HepG2 (cell line): ENCODE results near the gene LRRC45. TPM values are rescaled to one million over a fixed set of nuclear protein-coding genes. Genes with fewer than 3 reads are reported as not detected.

Experiments
- AKAP8 ChIP-seq: sonication (generic); formaldehyde crosslinking; IDR thresholded peaks from 2 replicates; pipeline ENCODE4 v1.5.1; 2020; ENCODE audit warnings: mild to moderate bottlenecking, missing genetic modification reagents
- ATF7-NPFF ChIP-seq: sonication (generic); formaldehyde crosslinking; IDR thresholded peaks from 2 replicates; pipeline ENCODE4 v1.8.1; 2023; ENCODE audit warnings: mild to moderate bottlenecking, low read depth, missing genetic modification reagents, moderate library complexity
- CCDC6 ChIP-seq: sonication (generic); formaldehyde crosslinking; IDR thresholded peaks from 2 replicates; pipeline ENCODE4 v1.8.1; 2022; ENCODE audit warnings: mild to moderate bottlenecking, missing genetic modification reagents, moderate library complexity
- GLI4 ChIP-seq: sonication (generic); formaldehyde crosslinking; IDR thresholded peaks from 2 replicates; pipeline ENCODE4 v1.5.1; 2020; ENCODE audit warnings: missing genetic modification reagents, mild to moderate bottlenecking, moderate library complexity, borderline replicate concordance
- ISX ChIP-seq: sonication (generic); formaldehyde crosslinking; conservative IDR thresholded peaks from 2 replicates; pipeline ENCODE4 v1.5.0; 2020; ENCODE audit warnings: missing genetic modification reagents
- KDM6A ChIP-seq: IDR thresholded peaks from 2 replicates; pipeline ENCODE4 v1.6.1; 2016; ENCODE audit warnings: low read depth
- MIER3 ChIP-seq: IDR thresholded peaks from 2 replicates; pipeline ENCODE4 v1.6.1; 2016; ENCODE audit warnings: missing compliant biosample characterization, borderline replicate concordance
- PRMT3 ChIP-seq: sonication (generic); formaldehyde crosslinking; IDR thresholded peaks from 2 replicates; pipeline ENCODE4 v1.8.1; 2022; ENCODE audit warnings: low read depth, mild to moderate bottlenecking, moderate library complexity, missing genetic modification reagents, borderline replicate concordance
- RBFOX2 ChIP-seq: fragments of 200-400 bp; formaldehyde crosslinking; IDR thresholded peaks from 2 replicates; pipeline ENCODE4 v1.6.1; 2017; ENCODE audit warnings: low read depth, mild to moderate bottlenecking, low read length
- RXRA ChIP-seq: sonication (generic); formaldehyde crosslinking; IDR thresholded peaks from 2 replicates; pipeline ENCODE4 v1.5.1; 2020; ENCODE audit warnings: missing genetic modification reagents
- SOX13 ChIP-seq, 3 experiments: fragments of 450-650 bp in 1 of 3; sonication (generic) in 1 of 3; formaldehyde crosslinking in 1 of 3; IDR thresholded peaks in 2 of 3; conservative IDR thresholded peaks in 1 of 3; 2 replicates each; pipeline versions ENCODE4 v1.5.0 to v1.6.1; 2016 to 2020; ENCODE audit warnings: antibody characterized with exemption in 1 of 3, mild to moderate bottlenecking in 1 of 3, missing compliant biosample characterization in 1 of 3, missing genetic modification reagents in 1 of 3, moderate library complexity in 1 of 3
- ZFP37 ChIP-seq: sonication (generic); formaldehyde crosslinking; IDR thresholded peaks from 2 replicates; pipeline ENCODE4 v1.4.0; 2020; ENCODE audit warnings: missing genetic modification reagents, borderline replicate concordance
- ZFYVE20 ChIP-seq: sonication (generic); formaldehyde crosslinking; IDR thresholded peaks from 2 replicates; pipeline ENCODE4 v1.8.0; 2023; ENCODE audit warnings: low read depth, mild to moderate bottlenecking, moderate library complexity, missing genetic modification reagents, borderline replicate concordance
- ZNF136 ChIP-seq: sonication (generic); formaldehyde crosslinking; IDR thresholded peaks from 2 replicates; pipeline ENCODE4 v1.8.1; 2022; ENCODE audit warnings: low read depth, mild to moderate bottlenecking, moderate library complexity, missing genetic modification reagents
- ZNF441 ChIP-seq: sonication (generic); formaldehyde crosslinking; IDR thresholded peaks from 2 replicates; pipeline ENCODE4 v1.7.0; 2021; ENCODE audit warnings: missing genetic modification reagents, borderline replicate concordance
- ZNF652 ChIP-seq: IDR thresholded peaks from 2 replicates; pipeline ENCODE4 v1.6.1; 2016; ENCODE audit warnings: low read depth, borderline replicate concordance
- polyA plus RNA-seq, 8 experiments: library from polyadenylated mRNA; depleted of rRNA in 3 of 8; stranded (reverse) in 7 of 8; unstranded in 1 of 8; fragments of >200 nt; fragmentation: Illumina TruSeq in 4 of 8; extraction: Trizol in 4 of 8; gene quantifications; 2 replicates each; pipeline versions ENCODE4 v1.2.1 to v1.2.3, GENCODE V29; 2011 to 2016; ENCODE audit warnings: low read depth in 4 of 8, missing spikeins in 1 of 8, mixed read lengths in 1 of 8; ENCODE audit not compliant: insufficient read depth in 1 of 8
- total RNA-seq, 5 experiments: library from RNA; depleted of rRNA; stranded (reverse); fragments of >200 nt; fragmentation: Illumina TruSeq; extraction: Trizol; gene quantifications; 2 replicates each; pipeline ENCODE4 v1.2.3, GENCODE V29; 2016; ENCODE audit warnings: low read depth in 1 of 5
- TF ChIP-seq, protein P1 (sequence below): IDR thresholded peaks from 2 replicates; pipeline ENCODE4 v1.6.1; 2016; ENCODE audit warnings: missing biosample characterization, missing genetic modification reagents, low read depth
- TF ChIP-seq, protein P2 (sequence below): sonication (generic); formaldehyde crosslinking; conservative IDR thresholded peaks from 2 replicates; pipeline ENCODE4 v1.8.0; 2022; ENCODE audit warnings: missing genetic modification reagents
- TF ChIP-seq, protein P3 (sequence below): sonication (generic); formaldehyde crosslinking; IDR thresholded peaks from 2 replicates; pipeline ENCODE4 v1.5.0; 2020; ENCODE audit warnings: mild to moderate bottlenecking, missing genetic modification reagents, borderline replicate concordance

Gene LRRC45
- total and polyA plus RNA-seq, 2 of the 13 experiments (the other 11 are each of a cell fraction or from before 2014, with no cell fraction given), result 11.6 to 48.1 TPM

DNA sequence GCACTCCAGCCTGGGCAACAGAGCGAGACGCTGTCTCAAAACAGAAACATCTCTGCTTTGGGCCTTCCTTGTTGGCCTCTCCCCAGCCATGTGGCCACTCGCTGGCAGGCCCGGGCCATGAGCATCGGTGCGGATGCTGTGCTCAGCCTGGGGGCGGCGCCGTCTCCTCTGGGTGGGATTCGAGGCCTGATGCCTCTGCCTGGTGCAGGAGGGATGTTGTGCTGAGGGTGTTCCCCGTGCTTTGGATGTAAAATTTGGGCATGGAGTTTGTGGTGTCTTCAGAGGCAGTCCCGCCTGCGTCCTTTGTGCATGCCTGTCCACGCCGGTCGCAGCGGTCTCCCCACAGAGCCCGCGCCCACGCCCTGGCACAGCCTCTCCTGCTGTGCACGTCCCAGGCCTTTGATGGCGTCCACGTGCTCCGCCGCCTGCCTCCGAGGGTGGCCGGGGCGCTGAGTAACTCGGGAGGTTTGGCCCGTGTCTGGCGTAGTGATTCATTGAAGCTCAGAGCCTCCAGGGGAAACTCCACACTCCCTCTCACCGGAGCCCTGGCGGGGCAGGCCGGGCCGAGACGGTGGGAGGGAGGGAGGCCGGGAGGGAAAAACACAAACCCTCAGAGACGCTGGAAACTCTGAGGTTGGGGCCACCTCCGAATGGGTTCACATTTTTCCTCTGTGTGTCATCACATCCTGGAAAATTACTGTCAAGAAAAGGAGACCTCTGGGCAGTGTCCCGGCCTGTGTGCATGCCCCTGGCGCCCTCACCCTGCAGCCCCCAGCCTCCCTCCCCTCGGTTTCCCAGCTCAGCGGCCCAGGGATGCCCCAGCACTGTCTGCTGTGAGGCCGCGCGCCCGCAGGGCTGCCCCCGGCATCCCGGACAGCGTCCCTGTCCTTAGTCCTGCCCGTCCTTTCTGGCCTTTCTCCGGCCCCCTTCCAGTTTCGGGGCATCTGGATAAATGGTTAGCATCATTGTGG, 19.4 kb upstream of the LRRC45 start (continued):
- TF ChIP-seq GLI4, result peak; percentile 92
- TF ChIP-seq CCDC6 (CRISPR knock-in tag), result peak; percentile 50; the same call in 1 of the 2 replicates
- TF ChIP-seq, protein P1, sequence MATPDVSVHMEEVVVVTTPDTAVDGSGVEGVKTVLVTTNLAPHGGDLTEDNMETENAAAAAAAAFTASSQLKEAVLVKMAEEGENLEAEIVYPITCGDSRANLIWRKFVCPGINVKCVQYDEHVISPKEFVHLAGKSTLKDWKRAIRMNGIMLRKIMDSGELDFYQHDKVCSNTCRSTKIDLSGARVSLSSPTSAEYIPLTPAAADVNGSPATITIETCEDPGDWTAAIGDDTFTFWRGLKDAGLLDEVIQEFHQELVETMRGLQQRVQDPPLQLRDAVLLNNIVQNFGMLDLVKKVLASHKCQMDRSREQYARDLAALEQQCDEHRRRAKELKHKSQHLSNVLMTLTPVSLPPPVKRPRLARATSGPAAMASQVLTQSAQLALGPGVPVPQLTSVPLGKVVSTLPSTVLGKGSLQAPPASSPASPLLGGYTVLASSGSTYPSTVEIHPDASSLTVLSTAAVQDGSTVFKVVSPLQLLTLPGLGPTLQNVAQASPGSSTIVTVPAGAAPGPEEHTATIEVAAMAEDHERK, result no peak
- TF ChIP-seq KDM6A (CRISPR knock-in tag), result no peak
- peak; percentile 88 for TF ChIP-seq RXRA (CRISPR knock-in tag)
- TF ChIP-seq ZNF136, result no peak; the same call in 1 of the 2 replicates
- TF ChIP-seq ZNF441 (CRISPR knock-in tag), result peak; percentile 77; the same call in 1 of the 2 replicates
- TF ChIP-seq, protein P2, sequence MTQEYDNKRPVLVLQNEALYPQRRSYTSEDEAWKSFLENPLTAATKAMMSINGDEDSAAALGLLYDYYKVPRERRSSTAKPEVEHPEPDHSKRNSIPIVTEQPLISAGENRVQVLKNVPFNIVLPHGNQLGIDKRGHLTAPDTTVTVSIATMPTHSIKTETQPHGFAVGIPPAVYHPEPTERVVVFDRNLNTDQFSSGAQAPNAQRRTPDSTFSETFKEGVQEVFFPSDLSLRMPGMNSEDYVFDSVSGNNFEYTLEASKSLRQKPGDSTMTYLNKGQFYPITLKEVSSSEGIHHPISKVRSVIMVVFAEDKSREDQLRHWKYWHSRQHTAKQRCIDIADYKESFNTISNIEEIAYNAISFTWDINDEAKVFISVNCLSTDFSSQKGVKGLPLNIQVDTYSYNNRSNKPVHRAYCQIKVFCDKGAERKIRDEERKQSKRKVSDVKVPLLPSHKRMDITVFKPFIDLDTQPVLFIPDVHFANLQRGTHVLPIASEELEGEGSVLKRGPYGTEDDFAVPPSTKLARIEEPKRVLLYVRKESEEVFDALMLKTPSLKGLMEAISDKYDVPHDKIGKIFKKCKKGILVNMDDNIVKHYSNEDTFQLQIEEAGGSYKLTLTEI (CRISPR knock-in tag), result no peak
- TF ChIP-seq AKAP8, result peak; percentile 93; the same call in 1 of the 2 replicates
- peak; percentile 62; the same call in 1 of the 2 replicates for TF ChIP-seq MIER3
- no peak; the same call in 1 of the 2 replicates for TF ChIP-seq SOX13 (IDR thresholded peaks at IDR 0.05)
- TF ChIP-seq SOX13 (CRISPR knock-in tag; conservative IDR thresholded peaks at IDR 0.05 in 1 of 2, IDR thresholded peaks at IDR 0.05 in 1 of 2), result peak in 1 of 2 experiments; percentile 63; a peak in 2 of 4 replicates
- TF ChIP-seq RBFOX2, result peak; percentile 97
- TF ChIP-seq PRMT3 (CRISPR knock-in tag), result no peak
- TF ChIP-seq ZFYVE20, result no peak
- TF ChIP-seq ZNF652, result no peak
- TF ChIP-seq ISX (CRISPR knock-in tag), result no peak
- TF ChIP-seq ATF7-NPFF (CRISPR knock-in tag), result peak; percentile 63; the same call in 1 of the 2 replicates
- TF ChIP-seq, protein P3, sequence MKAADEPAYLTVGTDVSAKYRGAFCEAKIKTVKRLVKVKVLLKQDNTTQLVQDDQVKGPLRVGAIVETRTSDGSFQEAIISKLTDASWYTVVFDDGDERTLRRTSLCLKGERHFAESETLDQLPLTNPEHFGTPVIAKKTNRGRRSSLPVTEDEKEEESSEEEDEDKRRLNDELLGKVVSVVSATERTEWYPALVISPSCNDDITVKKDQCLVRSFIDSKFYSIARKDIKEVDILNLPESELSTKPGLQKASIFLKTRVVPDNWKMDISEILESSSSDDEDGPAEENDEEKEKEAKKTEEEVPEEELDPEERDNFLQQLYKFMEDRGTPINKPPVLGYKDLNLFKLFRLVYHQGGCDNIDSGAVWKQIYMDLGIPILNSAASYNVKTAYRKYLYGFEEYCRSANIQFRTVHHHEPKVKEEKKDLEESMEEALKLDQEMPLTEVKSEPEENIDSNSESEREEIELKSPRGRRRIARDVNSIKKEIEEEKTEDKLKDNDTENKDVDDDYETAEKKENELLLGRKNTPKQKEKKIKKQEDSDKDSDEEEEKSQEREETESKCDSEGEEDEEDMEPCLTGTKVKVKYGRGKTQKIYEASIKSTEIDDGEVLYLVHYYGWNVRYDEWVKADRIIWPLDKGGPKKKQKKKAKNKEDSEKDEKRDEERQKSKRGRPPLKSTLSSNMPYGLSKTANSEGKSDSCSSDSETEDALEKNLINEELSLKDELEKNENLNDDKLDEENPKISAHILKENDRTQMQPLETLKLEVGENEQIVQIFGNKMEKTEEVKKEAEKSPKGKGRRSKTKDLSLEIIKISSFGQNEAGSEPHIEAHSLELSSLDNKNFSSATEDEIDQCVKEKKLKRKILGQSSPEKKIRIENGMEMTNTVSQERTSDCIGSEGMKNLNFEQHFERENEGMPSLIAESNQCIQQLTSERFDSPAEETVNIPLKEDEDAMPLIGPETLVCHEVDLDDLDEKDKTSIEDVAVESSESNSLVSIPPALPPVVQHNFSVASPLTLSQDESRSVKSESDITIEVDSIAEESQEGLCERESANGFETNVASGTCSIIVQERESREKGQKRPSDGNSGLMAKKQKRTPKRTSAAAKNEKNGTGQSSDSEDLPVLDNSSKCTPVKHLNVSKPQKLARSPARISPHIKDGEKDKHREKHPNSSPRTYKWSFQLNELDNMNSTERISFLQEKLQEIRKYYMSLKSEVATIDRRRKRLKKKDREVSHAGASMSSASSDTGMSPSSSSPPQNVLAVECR (CRISPR knock-in tag), result peak; percentile 79; the same call in 1 of the 2 replicates
- TF ChIP-seq ZFP37 (CRISPR knock-in tag), result peak; percentile 82; the same call in 1 of the 2 replicates
